Calu3 (cell line): ENCODE results near the gene DKC1. TPM values are rescaled to one million over a fixed set of nuclear protein-coding genes. Genes with fewer than 3 reads are reported as not detected.
A peak's percentile ranks its signal among the peaks of the same experiment; 100 is the strongest.

Experiments
- BruUV-seq: library from RNA; stranded (reverse); fragments of 400-500 nt; replicated peaks from 2 replicates; lab custom pipeline; 2021; lab: Mats Ljungman, UMichigan
- CTCF ChIA-PET: fragments of 300-600 bp; sonication (Branson Sonifier 250); formaldehyde crosslinking; loops from one replicate; lab custom pipeline; 2022; ENCODE audit warnings: antibody characterized with exemption; lab: Charles Lee
- DNase-seq: peaks from one replicate; pipeline ENCODE4 v3.0.0; 2022
- H3K27ac Mint-ChIP-seq: one replicate; pipeline ENCODE4 v1.8.0; 2022; ENCODE audit warnings: mixed read lengths; ENCODE audit not compliant: unreplicated experiment
- H3K27me3 Mint-ChIP-seq: one replicate; pipeline ENCODE4 v1.8.0; 2022; ENCODE audit warnings: mixed read lengths; ENCODE audit not compliant: unreplicated experiment
- H3K36me3 Mint-ChIP-seq: one replicate; pipeline ENCODE4 v1.8.0; 2022; ENCODE audit warnings: mild to moderate bottlenecking, moderate library complexity, mixed read lengths; ENCODE audit not compliant: insufficient read depth, unreplicated experiment
- H3K4me1 Mint-ChIP-seq: one replicate; pipeline ENCODE4 v1.8.0; 2022; ENCODE audit warnings: mild to moderate bottlenecking, low read depth, mixed read lengths; ENCODE audit not compliant: unreplicated experiment
- H3K4me3 Mint-ChIP-seq: one replicate; pipeline ENCODE4 v1.8.0; 2022; ENCODE audit warnings: mild to moderate bottlenecking, low read depth, moderate library complexity, mixed read lengths; ENCODE audit not compliant: unreplicated experiment
- H3K9me3 Mint-ChIP-seq: one replicate; pipeline ENCODE4 v1.8.0; 2022; ENCODE audit warnings: low read depth, mixed read lengths; ENCODE audit not compliant: unreplicated experiment
- intact Hi-C: fragments of 100-400 bp; cut with micrococcal nuclease; formaldehyde crosslinking; loops from one replicate; pipeline ENCODE4 v1.10.0; 2022; ENCODE audit not compliant: unreplicated experiment
- total RNA-seq: library from RNA; stranded (reverse); gene quantifications from 2 replicates; pipeline ENCODE4 v1.2.3, GENCODE V29; 2022
- TF ChIP-seq, protein P1 (sequence below): fragments of 200-600 bp; IDR thresholded peaks from one replicate; pipeline ENCODE4 v1.8.0; 2022; ENCODE audit warnings: antibody characterized with exemption; ENCODE audit not compliant: unreplicated experiment

DKC1 gene
- total RNA-seq, 1 experiment from 2014 or later, result 112 TPM

DNA sequence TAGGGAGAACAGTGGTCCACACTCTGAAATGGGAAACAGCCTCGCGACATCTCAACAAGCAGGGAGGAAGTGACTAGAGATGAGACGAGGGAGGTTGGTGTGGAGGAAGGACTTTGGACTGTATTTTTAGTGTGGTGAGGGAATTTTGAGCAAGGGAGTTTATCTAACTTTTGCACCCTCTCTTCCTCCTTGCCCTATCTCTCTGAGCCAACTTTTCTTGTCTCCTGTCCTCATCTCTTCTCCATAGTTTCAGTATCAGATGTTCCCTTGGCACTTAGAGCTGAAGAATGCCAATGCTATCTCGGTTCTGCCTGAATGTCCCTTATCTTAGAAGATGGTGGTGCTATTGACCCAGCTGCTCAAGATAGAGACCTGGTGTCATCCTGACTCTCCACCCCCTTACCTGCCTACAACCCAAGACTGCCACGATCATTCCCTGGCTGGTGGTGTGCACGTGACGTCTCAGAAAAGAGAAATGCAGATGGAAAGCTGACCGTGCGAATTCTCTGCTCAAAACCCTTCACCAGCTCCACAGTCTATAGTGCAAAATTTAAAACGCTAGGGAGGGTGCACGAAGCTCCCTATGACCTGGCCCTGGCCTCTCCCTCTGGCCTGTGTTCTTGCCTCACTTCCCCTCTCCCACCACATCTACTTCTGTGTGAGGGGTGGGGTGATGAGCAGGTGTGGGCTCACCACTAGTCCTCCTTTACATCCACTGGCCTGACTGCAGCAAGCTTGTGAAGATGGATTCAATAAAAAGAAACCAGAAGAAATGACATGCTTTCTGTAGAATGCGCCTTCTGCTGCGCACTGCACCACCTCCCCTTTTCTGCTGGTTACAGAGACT is 21.7 kb downstream of the DKC1 start:
- TF ChIP-seq, protein P1, sequence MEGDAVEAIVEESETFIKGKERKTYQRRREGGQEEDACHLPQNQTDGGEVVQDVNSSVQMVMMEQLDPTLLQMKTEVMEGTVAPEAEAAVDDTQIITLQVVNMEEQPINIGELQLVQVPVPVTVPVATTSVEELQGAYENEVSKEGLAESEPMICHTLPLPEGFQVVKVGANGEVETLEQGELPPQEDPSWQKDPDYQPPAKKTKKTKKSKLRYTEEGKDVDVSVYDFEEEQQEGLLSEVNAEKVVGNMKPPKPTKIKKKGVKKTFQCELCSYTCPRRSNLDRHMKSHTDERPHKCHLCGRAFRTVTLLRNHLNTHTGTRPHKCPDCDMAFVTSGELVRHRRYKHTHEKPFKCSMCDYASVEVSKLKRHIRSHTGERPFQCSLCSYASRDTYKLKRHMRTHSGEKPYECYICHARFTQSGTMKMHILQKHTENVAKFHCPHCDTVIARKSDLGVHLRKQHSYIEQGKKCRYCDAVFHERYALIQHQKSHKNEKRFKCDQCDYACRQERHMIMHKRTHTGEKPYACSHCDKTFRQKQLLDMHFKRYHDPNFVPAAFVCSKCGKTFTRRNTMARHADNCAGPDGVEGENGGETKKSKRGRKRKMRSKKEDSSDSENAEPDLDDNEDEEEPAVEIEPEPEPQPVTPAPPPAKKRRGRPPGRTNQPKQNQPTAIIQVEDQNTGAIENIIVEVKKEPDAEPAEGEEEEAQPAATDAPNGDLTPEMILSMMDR, result no peak
- DNase-seq, result no peak
- H3K9me3 Mint-ChIP-seq, result no peaks in the 10 kb centered on the region
- no peaks in the 10 kb centered on the region for H3K4me1 Mint-ChIP-seq
- H3K27me3 Mint-ChIP-seq, result peaks cover 77% of the 10 kb centered on the region
- intact Hi-C loops, result no loop called here
- no peak overlapping the region for H3K27ac Mint-ChIP-seq
- no peak overlapping the region for H3K4me3 Mint-ChIP-seq
- CTCF ChIA-PET, result no interaction called here
- BruUV-seq, result no TSS peak
- peaks cover 8% of the 10 kb centered on the region for H3K36me3 Mint-ChIP-seq

DNA sequence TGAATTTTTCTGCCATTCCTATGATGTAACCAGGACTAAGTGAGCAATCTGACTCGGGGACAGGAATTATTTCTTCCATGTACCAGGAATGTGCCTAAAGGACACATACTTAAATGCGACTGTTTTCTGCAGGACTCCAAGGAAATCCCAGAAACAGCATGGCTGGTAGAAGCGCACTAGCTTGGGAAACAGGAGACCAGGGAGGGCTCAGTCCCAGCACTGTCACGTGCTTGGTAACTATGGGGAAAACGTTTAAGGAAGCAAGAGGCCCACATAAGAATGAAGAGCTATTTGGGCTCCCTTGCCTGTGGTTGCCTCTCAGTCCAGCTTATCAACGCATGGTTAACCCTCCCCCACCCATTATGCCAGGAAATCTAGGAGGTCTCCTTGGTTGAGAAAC is 23.1 kb downstream of the DKC1 start:
- BruUV-seq, result no TSS peak
- TF ChIP-seq, protein P1, result no peak
- Mint-ChIP-seq H3K27me3 (peaks cover 85% of the 10 kb centered on the region), H3K4me3 (no peak overlapping the region), H3K27ac (no peak overlapping the region), H3K36me3 (peaks cover 5% of the 10 kb centered on the region), H3K4me1 (peaks cover under 1% of the 10 kb centered on the region), H3K9me3 (no peaks in the 10 kb centered on the region)
- CTCF ChIA-PET, result no interaction called here
- DNase-seq, result no peak
- intact Hi-C loops, result no loop called here

DNA sequence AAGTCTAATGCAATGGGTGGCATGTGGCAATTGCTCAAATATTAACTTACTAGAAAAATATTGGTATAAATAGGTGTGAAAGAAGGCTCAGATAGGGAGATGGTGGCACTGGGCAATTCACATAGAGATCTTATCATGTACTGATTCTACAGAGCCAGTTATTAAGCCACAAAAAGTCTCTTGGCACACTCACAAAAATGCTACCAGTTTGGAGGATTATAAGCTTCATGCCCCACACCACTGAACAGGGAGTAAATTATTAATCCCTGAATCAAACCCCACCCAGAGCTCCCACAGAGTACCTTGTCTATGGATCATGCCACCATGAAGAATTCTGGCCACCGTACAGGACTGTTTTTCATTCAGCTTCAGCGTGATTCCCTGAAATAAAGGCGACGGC is 28.8 kb downstream of the DKC1 start:
- TF ChIP-seq, protein P1, result no peak
- intact Hi-C loops, result no loop called here
- no peak overlapping the region for H3K4me3 Mint-ChIP-seq
- peaks cover 66% of the 10 kb centered on the region for H3K27me3 Mint-ChIP-seq
- BruUV-seq, result no TSS peak
- no peak overlapping the region for H3K27ac Mint-ChIP-seq
- peaks cover 13% of the 10 kb centered on the region for H3K4me1 Mint-ChIP-seq
- DNase-seq, result peak; percentile 10
- CTCF ChIA-PET, result interaction anchor here (1.1 kb wide), 1 partner anchor 29 kb away, joined by 3 read pairs; the partner anchor contains the start of gene DKC1
- no peaks in the 10 kb centered on the region for H3K9me3 Mint-ChIP-seq
- H3K36me3 Mint-ChIP-seq, result peaks cover under 1% of the 10 kb centered on the region

DNA sequence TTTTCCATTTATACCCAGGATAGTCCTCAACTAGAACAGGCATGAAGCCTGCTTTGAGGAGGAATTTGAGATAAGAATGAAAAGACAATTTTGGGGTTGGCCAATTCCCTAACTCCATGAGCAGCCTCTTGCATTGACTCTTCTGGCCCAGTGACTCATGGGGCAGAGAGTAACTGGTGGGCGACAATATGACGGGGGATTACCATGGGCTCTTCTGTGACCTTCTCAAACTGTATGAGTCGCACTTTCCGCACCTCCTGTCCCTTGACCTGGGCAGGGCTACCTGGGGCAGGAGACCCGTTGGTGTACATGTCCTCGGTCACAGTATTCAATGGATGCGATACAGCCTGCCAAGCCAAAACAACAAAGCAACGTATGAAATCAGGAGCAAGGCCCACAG is 29.3 kb downstream of the DKC1 start:
- no peaks in the 10 kb centered on the region for H3K36me3 Mint-ChIP-seq
- H3K27ac Mint-ChIP-seq, result no peak overlapping the region
- TF ChIP-seq, protein P1, result no peak
- peaks cover 18% of the 10 kb centered on the region for H3K4me1 Mint-ChIP-seq
- DNase-seq, result no peak
- H3K27me3 Mint-ChIP-seq, result peaks cover 66% of the 10 kb centered on the region
- BruUV-seq, result no TSS peak
- intact Hi-C loops, result no loop called here
- H3K4me3 Mint-ChIP-seq, result no peak overlapping the region
- no peaks in the 10 kb centered on the region for H3K9me3 Mint-ChIP-seq
- CTCF ChIA-PET, result interaction anchor here (1.1 kb wide), 1 partner anchor 29 kb away, joined by 3 read pairs; the partner anchor contains the start of gene DKC1
